Endothelial cell of hepatic sinusoid (primary cell): ENCODE data around the gene KCP.

Experiments used
- in situ Hi-C: cut with HindIII; loops from 2 replicates; pipeline ENCODE4 v1.10.0; 2017; ENCODE audit warnings: low sequenced_read_pairs

KCP gene

DNA sequence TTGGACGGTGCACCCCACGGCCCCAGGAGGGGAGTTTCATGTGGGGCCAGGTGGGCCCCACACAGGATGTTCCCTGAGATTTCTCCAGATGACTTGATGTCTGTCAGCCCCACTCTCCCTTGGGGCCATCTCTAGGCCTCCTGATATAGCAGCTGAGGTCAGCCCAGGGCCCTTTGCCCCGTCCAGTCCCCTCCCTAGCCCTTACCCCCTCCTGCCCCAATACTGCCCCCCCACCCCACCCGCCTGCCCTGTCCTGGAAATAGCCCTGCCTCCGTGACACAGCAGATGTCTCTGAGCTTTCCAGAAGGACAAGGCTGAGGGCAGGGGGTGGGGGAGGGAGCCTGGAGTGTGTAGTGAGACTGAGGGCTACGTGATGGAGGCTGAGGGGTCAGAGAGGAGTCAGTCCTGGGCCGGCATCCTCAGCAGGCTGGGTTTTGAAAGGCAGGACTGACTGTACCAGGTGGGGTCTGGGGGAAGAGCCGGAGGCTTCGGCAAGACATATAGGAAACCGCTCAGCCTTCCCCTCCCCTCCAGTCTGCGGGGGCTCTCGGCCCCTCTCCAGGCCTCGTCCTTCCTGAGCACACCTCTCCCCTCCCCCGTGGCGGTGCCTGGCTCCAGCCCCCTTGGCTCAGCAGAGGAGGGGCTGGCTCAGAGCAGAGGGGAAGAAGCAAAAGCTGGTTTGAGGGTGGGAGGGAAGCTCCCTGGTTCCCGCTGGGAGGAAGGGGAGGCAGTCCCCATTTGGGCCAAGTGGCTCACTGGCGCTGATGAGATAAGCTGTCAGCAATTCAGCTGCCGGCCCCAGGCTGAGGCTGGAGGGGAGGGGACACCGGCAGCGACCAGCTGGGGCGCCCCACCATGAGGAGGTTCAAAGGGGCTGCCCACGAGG lies 78.3 kb downstream of the KCP start:
- in situ Hi-C loops, result no loop called here

DNA sequence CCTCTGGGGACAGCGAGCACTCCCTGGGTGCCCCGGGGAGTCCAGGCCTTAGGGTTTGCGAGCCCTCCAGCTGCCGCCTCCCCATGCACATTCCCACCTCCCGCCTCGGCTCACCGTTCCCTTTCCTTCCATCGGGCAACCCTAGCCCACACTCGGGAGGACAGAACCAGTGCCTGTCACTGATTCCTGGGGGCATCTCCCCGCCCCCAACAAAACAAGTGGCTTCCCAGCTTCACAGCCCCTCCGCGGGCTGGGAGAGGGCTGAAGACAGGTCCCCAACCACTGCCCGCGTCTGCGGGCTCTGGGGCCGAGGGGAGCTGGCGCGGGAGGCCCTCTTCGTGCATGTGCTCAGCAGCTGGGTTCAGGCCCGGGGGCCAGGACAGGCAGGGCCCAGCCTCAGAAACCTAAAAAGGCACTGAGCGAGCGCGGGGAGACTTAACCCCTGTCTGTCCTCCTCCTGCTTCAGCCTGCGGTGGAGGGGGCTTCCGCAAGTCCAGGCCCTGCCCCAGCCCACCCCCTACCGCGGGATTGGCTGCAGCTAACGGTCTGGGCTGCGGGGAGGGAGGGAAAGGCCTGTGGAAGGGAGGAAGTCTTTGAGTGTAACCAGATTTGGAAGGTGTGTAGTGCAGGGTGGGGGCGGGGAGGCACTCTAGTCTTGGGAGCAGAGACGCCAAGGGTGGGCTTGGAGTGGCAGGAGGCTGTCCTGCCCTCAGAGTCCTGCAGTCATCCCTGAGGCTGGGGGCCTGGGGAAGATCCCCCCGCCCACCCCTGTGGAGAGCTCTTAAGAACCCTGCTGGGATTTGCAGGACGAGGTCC lies 79.1 kb downstream of the KCP start:
- in situ Hi-C loops, result no loop called here

DNA sequence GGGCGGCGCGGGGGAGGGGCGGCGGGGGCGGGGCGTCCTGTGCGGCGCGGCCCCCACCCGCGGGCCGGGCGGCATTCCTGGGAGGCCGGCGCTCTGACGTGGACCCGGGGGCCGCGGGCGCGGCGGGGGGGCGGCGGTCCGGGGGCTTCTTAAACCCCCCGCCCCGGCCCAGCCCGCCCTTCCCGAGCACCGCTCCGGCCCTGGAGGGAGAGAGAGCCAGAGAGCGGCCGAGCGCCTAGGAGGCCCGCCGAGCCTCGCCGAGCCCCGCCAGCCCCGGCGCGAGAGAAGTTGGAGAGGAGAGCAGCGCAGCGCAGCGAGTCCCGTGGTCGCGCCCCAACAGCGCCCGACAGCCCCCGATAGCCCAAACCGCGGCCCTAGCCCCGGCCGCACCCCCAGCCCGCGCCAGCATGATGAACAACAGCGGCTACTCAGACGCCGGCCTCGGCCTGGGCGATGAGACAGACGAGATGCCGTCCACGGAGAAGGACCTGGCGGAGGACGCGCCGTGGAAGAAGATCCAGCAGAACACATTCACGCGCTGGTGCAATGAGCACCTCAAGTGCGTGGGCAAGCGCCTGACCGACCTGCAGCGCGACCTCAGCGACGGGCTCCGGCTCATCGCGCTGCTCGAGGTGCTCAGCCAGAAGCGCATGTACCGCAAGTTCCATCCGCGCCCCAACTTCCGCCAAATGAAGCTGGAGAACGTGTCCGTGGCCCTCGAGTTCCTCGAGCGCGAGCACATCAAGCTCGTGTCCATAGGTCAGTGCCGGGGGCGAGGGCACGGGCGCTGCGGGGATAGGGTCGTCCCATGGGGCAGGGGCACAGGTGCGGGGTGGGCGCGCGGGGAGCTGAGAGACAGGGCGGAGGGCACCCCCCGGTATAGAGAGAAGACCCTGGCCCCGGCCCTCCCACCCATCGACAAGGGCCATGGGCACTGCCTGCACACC lies 80.0 kb downstream of the KCP start, which contains the start of gene FLNC:
FLNC (plus strand) TSS at position 176 of the 947 bp plus-strand sequence; CDS start at position 408, 232 bp downstream.
- in situ Hi-C loops, result no loop called here

DNA sequence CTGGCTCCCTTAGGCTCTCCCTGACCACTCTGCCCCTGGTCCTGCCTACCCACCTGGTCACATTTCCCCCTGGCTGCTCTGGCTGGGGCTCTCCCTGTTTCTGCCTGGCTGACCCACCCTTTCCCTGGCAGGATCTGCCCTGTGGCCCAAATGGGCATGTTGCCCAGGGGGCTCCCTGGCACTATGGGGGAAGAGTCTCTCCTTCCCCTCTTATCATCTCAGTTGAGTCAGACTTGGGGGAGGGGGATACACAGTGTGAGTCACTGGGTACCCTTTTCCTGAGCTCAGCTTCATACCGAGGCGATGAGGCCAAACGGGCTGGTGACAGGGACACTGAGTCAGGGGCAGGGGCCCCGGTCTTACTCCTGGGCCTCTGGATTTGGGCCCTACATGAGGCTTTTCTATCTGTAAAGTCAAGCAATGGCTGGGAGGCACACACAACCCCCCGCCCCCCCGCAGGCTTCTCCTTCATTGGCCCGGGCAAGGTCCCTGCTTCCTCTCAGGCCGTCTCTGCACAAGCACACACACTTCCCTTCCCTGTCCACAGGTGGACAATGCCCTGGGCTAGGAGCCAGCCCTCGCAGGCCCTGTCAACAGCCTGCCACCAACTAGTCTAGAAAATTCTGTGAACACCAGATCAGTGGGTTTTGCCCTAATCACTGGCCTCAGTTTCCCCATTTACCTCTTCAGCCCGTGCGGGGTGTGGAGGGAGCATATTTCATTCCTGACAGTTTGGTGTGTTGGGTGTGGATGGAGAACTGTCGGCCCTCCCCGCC lies 80.9 kb downstream of the KCP start:
- in situ Hi-C loops, result no loop called here

DNA sequence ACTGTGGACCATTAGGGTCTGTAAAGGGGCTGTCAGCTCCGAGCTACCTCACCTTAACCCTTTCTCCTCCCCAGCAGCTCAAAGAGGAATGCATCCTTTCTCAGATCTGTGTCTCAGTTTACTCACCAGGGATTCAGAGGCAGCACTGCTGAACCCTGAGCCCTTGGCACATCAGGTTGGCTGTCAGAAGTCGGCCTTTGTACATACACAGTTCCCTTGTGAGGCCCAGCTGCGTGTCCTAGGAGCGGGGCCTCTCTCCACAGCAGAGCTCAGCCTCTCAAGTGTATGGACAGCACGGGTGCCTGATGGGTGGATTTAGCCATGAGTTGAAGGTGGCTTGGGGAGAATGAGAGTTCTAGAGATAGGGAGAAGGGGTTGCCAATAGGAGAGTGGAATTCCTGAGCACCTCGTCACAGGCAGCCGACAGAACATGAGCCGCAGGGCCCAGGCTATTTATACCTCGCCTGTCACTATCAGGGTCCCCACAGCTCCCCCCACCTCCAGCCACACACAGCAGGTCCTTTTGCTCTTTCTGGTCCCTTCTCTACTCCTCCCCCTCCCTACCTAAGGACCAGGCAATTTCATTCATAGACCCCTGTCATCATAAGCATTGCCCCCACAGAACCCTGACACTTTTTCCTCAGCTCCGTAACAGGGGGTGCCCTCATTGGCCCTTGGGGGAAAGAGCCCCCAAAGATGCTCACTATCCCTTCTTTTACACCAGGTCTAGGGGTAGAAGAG lies 82.4 kb downstream of the KCP start:
- in situ Hi-C loops, result no loop called here

DNA sequence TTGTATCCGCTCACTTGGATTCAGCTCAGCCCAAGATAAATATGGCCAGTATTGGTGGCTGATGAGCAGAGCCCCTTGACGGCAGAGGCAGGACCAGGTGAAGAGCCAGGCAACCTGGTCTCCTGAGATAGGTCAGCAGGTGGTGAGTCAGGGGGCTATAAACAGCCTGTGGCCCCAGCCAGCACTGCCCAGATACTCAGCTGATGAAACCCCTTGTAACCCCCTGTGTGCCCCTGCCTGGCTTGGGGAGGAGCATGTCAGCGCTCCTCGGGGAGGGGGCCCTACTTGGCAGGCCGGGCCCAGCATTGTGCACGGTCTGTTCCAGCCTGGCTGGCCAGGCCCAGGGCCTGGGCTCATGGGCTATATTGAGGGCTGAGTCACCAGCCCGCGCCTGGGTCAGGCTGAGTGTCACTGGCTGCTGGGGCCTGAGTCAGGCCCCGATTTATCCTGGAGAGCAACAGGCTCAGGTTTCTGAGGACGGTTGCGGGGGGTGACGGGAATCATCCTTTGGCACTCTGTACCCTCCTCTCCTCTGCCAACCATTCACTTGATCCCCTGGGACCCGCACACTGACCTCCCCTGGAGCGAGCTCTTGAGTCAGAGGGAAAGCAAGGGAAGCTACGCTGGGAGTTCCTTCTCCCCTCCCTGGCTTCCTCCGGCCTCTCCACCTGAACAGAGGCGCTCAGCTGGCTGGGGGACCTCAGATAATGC lies 83.1 kb downstream of the KCP start:
- in situ Hi-C loops, result no loop called here

DNA sequence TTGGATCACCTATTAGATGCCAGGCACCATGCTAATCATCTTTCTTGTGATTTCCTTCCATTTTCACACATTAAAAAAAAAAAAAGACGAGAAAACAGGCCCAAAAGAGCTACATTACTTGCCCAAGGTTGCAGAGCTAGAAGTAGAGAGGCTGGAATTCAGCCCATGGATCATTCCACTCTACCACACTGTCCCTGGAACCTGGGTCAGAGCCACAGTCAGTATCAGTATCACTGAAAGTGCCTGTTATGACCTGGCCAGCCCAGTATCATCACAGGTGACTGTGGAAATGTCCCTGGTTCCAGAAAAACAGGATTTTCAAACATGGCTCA lies 83.6 kb downstream of the KCP start:
- in situ Hi-C loops, result no loop called here
